GM21825 (cell line): Measurements from ENCODE around the gene LIN7B.
"Not testable (repeated sequence)": the region's sequence is repeated elsewhere in the genome, so short reads cannot be mapped to it uniquely, and the experiment has no call there.

Experiments
- ATAC-seq: cut with Tn5 transposase; IDR thresholded peaks from one replicate; pipeline ENCODE4 v1.9.1; 2021; ENCODE audit warnings: mild to moderate bottlenecking, moderate library complexity; ENCODE audit not compliant: unreplicated experiment

LIN7B gene

GRCh38 chr19:49118565-49119410 is 4.6 kb downstream of the LIN7B start, which contains the start of gene C19orf73:
TSS of gene C19orf73 (minus strand) at chr19:49119143. CDS start at chr19:49119022, 121 bp downstream.
- ATAC-seq = peak; percentile 71

- no peak for ATAC-seq
Observed at GRCh38 chr19:49119411-49120324, 5.5 kb downstream of the LIN7B start, which contains the start of gene PPFIA3. TSS of gene PPFIA3 (plus strand) at chr19:49119544. CDS start at chr19:49127874, 8,330 bp downstream.

GRCh38 chr19:49120325-49120683 is 6.1 kb downstream of the LIN7B start:
- ATAC-seq = no peak

- no peak for ATAC-seq
Observed at GRCh38 chr19:49120868-49121267, 6.7 kb downstream of the LIN7B start.

- not testable (repeated sequence) for ATAC-seq
Observed at GRCh38 chr19:49121841-49122240, 7.7 kb downstream of the LIN7B start.

GRCh38 chr19:49123285-49123684 is 9.1 kb downstream of the LIN7B start:
- not testable (repeated sequence) for ATAC-seq

- no peak for ATAC-seq
Observed at GRCh38 chr19:49125025-49125731, 11.0 kb downstream of the LIN7B start.

GRCh38 chr19:49126575-49126974 is 12.4 kb downstream of the LIN7B start:
- no peak for ATAC-seq

GRCh38 chr19:49127225-49127624 is 13.1 kb downstream of the LIN7B start:
- ATAC-seq = not testable (repeated sequence)

GRCh38 chr19:49127674-49128544 is 13.7 kb downstream of the LIN7B start:
- peak; percentile 87 for ATAC-seq

- ATAC-seq = no peak
Observed at GRCh38 chr19:49128545-49129237, 14.5 kb downstream of the LIN7B start.

GRCh38 chr19:49129238-49129583 is 15.0 kb downstream of the LIN7B start:
- no peak for ATAC-seq

GRCh38 chr19:49130325-49130724 is 16.2 kb downstream of the LIN7B start:
- ATAC-seq = no peak

GRCh38 chr19:49132974-49133609 is 18.9 kb downstream of the LIN7B start:
- no peak for ATAC-seq

- ATAC-seq = no peak
Observed at GRCh38 chr19:49133621-49134454, 19.7 kb downstream of the LIN7B start.

GRCh38 chr19:49135686-49136085 is 21.5 kb downstream of the LIN7B start:
- ATAC-seq = no peak

- no peak for ATAC-seq
Observed at GRCh38 chr19:49136771-49137171, 22.6 kb downstream of the LIN7B start.

- no peak for ATAC-seq
Observed at GRCh38 chr19:49140951-49141350, 26.8 kb downstream of the LIN7B start.
